Astrocyte (in vitro differentiated cells and primary cell): ENCODE data around the gene POP5. TPM values are rescaled to one million over a fixed set of nuclear protein-coding genes. Genes with fewer than 3 reads are reported as not detected.

ENCODE experiments used
- DNase-seq: peaks from one replicate; pipeline ENCODE4 v3.0.0-alpha.2; 2010; ENCODE audit warnings: low read depth
- FAIRE-seq: peaks from 2 replicates; lab custom pipeline; 2011; peaks lifted over from hg19 to GRCh38; lab: Jason Lieb, UNC
- H2AFZ ChIP-seq: 2 replicates; pipeline ENCODE4 v1.6.0; 2012; ENCODE audit warnings: low read depth, low read length, inconsistent platforms
- H3K27ac ChIP-seq: 2 replicates; pipeline ENCODE4 v1.5.1; 2011; ENCODE audit warnings: low read depth, low read length, inconsistent platforms
- H3K27me3 ChIP-seq: 2 replicates; pipeline ENCODE4 v1.6.0; 2011; ENCODE audit warnings: low read length, inconsistent platforms; ENCODE audit not compliant: insufficient read depth
- H3K36me3 ChIP-seq: 2 replicates; pipeline ENCODE4 v1.5.1; 2011; ENCODE audit warnings: low read length, inconsistent platforms; ENCODE audit not compliant: insufficient read depth
- H3K4me1 ChIP-seq: 2 replicates; pipeline ENCODE4 v1.5.1; 2011; ENCODE audit warnings: low read length, inconsistent platforms; ENCODE audit not compliant: insufficient read depth
- H3K4me2 ChIP-seq: 2 replicates; pipeline ENCODE4 v1.6.0; 2012; ENCODE audit warnings: low read length, inconsistent platforms
- H3K4me3 ChIP-seq: 2 replicates; pipeline ENCODE4 v1.5.1; 2011; ENCODE audit warnings: low read depth, mild to moderate bottlenecking, low read length, inconsistent platforms; ENCODE audit not compliant: insufficient read depth
- H3K79me2 ChIP-seq: 2 replicates; pipeline ENCODE4 v1.6.0; 2012; ENCODE audit warnings: mild to moderate bottlenecking, low read length, inconsistent platforms; ENCODE audit not compliant: insufficient read depth
- H3K9ac ChIP-seq: 2 replicates; pipeline ENCODE4 v1.6.0; 2012; ENCODE audit warnings: mild to moderate bottlenecking, low read length, inconsistent platforms
- H3K9me3 ChIP-seq: 2 replicates; pipeline ENCODE4 v1.5.1; 2012; ENCODE audit warnings: low read depth, mild to moderate bottlenecking, low read length, inconsistent platforms; ENCODE audit not compliant: insufficient read depth
- H4K20me1 ChIP-seq: 2 replicates; pipeline ENCODE4 v1.6.0; 2012; ENCODE audit warnings: low read length, inconsistent platforms; ENCODE audit not compliant: insufficient read depth
- H3K27ac Mint-ChIP-seq: one replicate; pipeline ENCODE4 v1.8.0; 2021; ENCODE audit warnings: mild to moderate bottlenecking, mixed read lengths; ENCODE audit not compliant: unreplicated experiment
- H3K27me3 Mint-ChIP-seq: one replicate; pipeline ENCODE4 v1.8.0; 2021; ENCODE audit warnings: low read depth, mixed read lengths; ENCODE audit not compliant: unreplicated experiment
- H3K36me3 Mint-ChIP-seq: one replicate; pipeline ENCODE4 v1.8.0; 2021; ENCODE audit warnings: low read depth, mixed read lengths; ENCODE audit not compliant: unreplicated experiment
- H3K4me1 Mint-ChIP-seq: one replicate; pipeline ENCODE4 v1.8.0; 2021; ENCODE audit warnings: low read depth, mixed read lengths; ENCODE audit not compliant: unreplicated experiment
- H3K4me3 Mint-ChIP-seq: one replicate; pipeline ENCODE4 v1.8.0; 2021; ENCODE audit warnings: mild to moderate bottlenecking, moderate library complexity, mixed read lengths; ENCODE audit not compliant: unreplicated experiment
- H3K9me3 Mint-ChIP-seq: one replicate; pipeline ENCODE4 v1.8.0; 2021; ENCODE audit warnings: mild to moderate bottlenecking, mixed read lengths; ENCODE audit not compliant: unreplicated experiment
- CTCF ChIP-seq: IDR thresholded peaks from 2 replicates; pipeline ENCODE4 v1.5.1; 2011; ENCODE audit warnings: low read depth, mild to moderate bottlenecking, inconsistent platforms, low read length, moderate library complexity; ENCODE audit not compliant: insufficient read depth
- EZH2 ChIP-seq: IDR thresholded peaks from 2 replicates; pipeline ENCODE4 v1.6.1; 2012; ENCODE audit warnings: mild to moderate bottlenecking, low read length, inconsistent platforms; ENCODE audit not compliant: insufficient read depth
- total RNA-seq: library from RNA; stranded (reverse); gene quantifications from 2 replicates; pipeline ENCODE4 v1.2.1, GENCODE V29; 2021

POP5 gene
- total RNA-seq, 1 donor from 2014 or later, result 31.3 TPM

GRCh38 chr12:120588371-120588770, 7.2 kb upstream of the POP5 start:
- no peak overlapping the region for H3K4me2 ChIP-seq
- DNase-seq, result no peak
- peaks cover 4% of the 10 kb centered on the region for H3K4me1 ChIP-seq
- no peaks in the 10 kb centered on the region for H4K20me1 ChIP-seq
- no peaks in the 10 kb centered on the region for H3K79me2 ChIP-seq
- no peak overlapping the region for H3K9ac ChIP-seq
- H3K27me3 ChIP-seq, result peaks cover 8% of the 10 kb centered on the region
- Mint-ChIP-seq H3K4me1 (no peaks in the 10 kb centered on the region), H3K4me3 (no peak overlapping the region), H3K9me3 (no peaks in the 10 kb centered on the region), H3K36me3 (no peaks in the 10 kb centered on the region), H3K27ac (no peak overlapping the region), H3K27me3 (peaks cover 37% of the 10 kb centered on the region)
- H3K27ac ChIP-seq, result no peak overlapping the region
- no peaks in the 10 kb centered on the region for H3K9me3 ChIP-seq
- no peak overlapping the region for H3K4me3 ChIP-seq
- no peak overlapping the region for H2AFZ ChIP-seq
- no peaks in the 10 kb centered on the region for H3K36me3 ChIP-seq
- no peak for FAIRE-seq
- no peak for TF ChIP-seq CTCF
- TF ChIP-seq EZH2, result no peak

GRCh38 chr12:120586860-120587259, 5.7 kb upstream of the POP5 start:
- Histone ChIP-seq H4K20me1 (no peaks in the 10 kb centered on the region), H2AFZ (no peak overlapping the region), H3K9me3 (no peaks in the 10 kb centered on the region), H3K27me3 (peaks cover 8% of the 10 kb centered on the region), H3K27ac (no peak overlapping the region), H3K9ac (no peak overlapping the region), H3K36me3 (no peaks in the 10 kb centered on the region), H3K79me2 (no peaks in the 10 kb centered on the region), H3K4me2 (no peak overlapping the region), H3K4me3 (no peak overlapping the region), H3K4me1 (peaks cover 6% of the 10 kb centered on the region)
- peaks cover 31% of the 10 kb centered on the region for H3K27me3 Mint-ChIP-seq
- FAIRE-seq (no peak), DNase-seq (no peak)
- no peak overlapping the region for H3K27ac Mint-ChIP-seq
- no peaks in the 10 kb centered on the region for H3K4me1 Mint-ChIP-seq
- H3K9me3 Mint-ChIP-seq, result no peaks in the 10 kb centered on the region
- TF ChIP-seq CTCF, result no peak
- TF ChIP-seq EZH2, result no peak
- no peaks in the 10 kb centered on the region for H3K36me3 Mint-ChIP-seq
- H3K4me3 Mint-ChIP-seq, result no peak overlapping the region

- Histone ChIP-seq H3K9ac (no peak overlapping the region), H3K27ac (no peak overlapping the region), H2AFZ (no peak overlapping the region), H3K79me2 (no peaks in the 10 kb centered on the region), H3K9me3 (no peaks in the 10 kb centered on the region), H3K4me1 (peaks cover 10% of the 10 kb centered on the region), H4K20me1 (no peaks in the 10 kb centered on the region), H3K27me3 (peaks cover 8% of the 10 kb centered on the region), H3K36me3 (no peaks in the 10 kb centered on the region), H3K4me3 (no peak overlapping the region), H3K4me2 (no peak overlapping the region)
- H3K36me3 Mint-ChIP-seq, result no peaks in the 10 kb centered on the region
- H3K4me3 Mint-ChIP-seq, result no peak overlapping the region
- FAIRE-seq, result no peak
- H3K4me1 Mint-ChIP-seq, result no peaks in the 10 kb centered on the region
- H3K9me3 Mint-ChIP-seq, result no peaks in the 10 kb centered on the region
- peak overlapping the region; percentile 34 for H3K27ac Mint-ChIP-seq
- no peak for DNase-seq
- no peak for TF ChIP-seq CTCF
- TF ChIP-seq EZH2, result no peak
- H3K27me3 Mint-ChIP-seq, result peaks cover 28% of the 10 kb centered on the region
Measured at GRCh38 chr12:120586206-120586605, 5.0 kb upstream of the POP5 start.
